B cell (primary cell): ENCODE results near the gene CFAP90. TPM values are rescaled to one million over a fixed set of nuclear protein-coding genes. Genes with fewer than 3 reads are reported as not detected.

Source experiments
- ATAC-seq: fragments of 200-7000 bp; cut with Tn5 transposase; one replicate; pipeline ENCODE4 v1.10.0; 2021; ENCODE audit warnings: low read depth, mild to moderate bottlenecking, moderate number of reproducible peaks, moderate library complexity
- CTCF ChIA-PET: fragments of 350-600 bp; sonication (Branson Sonifier 250); formaldehyde crosslinking; loops from one replicate; lab custom pipeline; 2021; ENCODE audit warnings: antibody characterized with exemption, inconsistent platforms; lab: Charles Lee
- POLR2A ChIA-PET: fragments of 350-600 bp; sonication (Branson Sonifier 250); formaldehyde crosslinking; loops from one replicate; lab custom pipeline; 2021; ENCODE audit warnings: antibody characterized with exemption; lab: Charles Lee
- DNase-seq: peaks from one replicate; pipeline ENCODE4 v3.0.0; 2013
- H2AFZ ChIP-seq: 2 replicates; pipeline ENCODE4 v1.6.1; 2012; ENCODE audit warnings: mild to moderate bottlenecking, low read depth, low read length; ENCODE audit not compliant: insufficient read depth, poor library complexity, severe bottlenecking
- H3K27ac ChIP-seq, 2 donors: 1 replicate in 1 of 2; 2 replicates in 1 of 2; pipeline ENCODE4 v1.5.1; 2012 to 2013; ENCODE audit warnings: low read length in 2 of 2, mild to moderate bottlenecking in 2 of 2, moderate library complexity in 1 of 2
- H3K27me3 ChIP-seq, 4 experiments: fragments of 200-600 bp in 1 of 4; sonication (generic) in 1 of 4; replicated peaks in 1 of 4; 1 replicate in 2 of 4; 2 replicates in 2 of 4; pipeline versions ENCODE4 v1.6.1 to v1.7.0; 2013 to 2016; ENCODE audit warnings: low read length in 3 of 4, mild to moderate bottlenecking in 2 of 4, mixed read lengths in 1 of 4, moderate library complexity in 1 of 4; ENCODE audit not compliant: insufficient read depth in 4 of 4, control insufficient read depth in 3 of 4; ENCODE audit errors: control extremely low read depth in 1 of 4
- H3K36me3 ChIP-seq, 2 experiments: replicated peaks in 1 of 2; 1 replicate in 1 of 2; 2 replicates in 1 of 2; pipeline versions ENCODE4 v1.6.1 to v1.7.1; 2013; ENCODE audit warnings: low read length in 1 of 2; ENCODE audit not compliant: insufficient read depth in 2 of 2, control insufficient read depth in 1 of 2; ENCODE audit errors: control extremely low read depth in 1 of 2, extremely low read depth in 1 of 2
- H3K4me1 ChIP-seq, 2 donors: fragments of 200-600 bp in 1 of 2; sonication (generic) in 1 of 2; 1 replicate in 1 of 2; 2 replicates in 1 of 2; pipeline versions ENCODE4 v1.5.1 to v1.6.1; 2013 to 2017; ENCODE audit warnings: low read length in 2 of 2; ENCODE audit not compliant: control insufficient read depth in 2 of 2, insufficient read depth in 2 of 2
- H3K4me2 ChIP-seq: replicated peaks from 2 replicates; pipeline ENCODE3; 2012; ENCODE audit warnings: mild to moderate bottlenecking, low read depth, low read length; ENCODE audit not compliant: poor library complexity, severe bottlenecking
- H3K4me3 ChIP-seq, 5 experiments: fragments of 200-600 bp in 1 of 5; sonication (generic) in 1 of 5; 1 replicate in 3 of 5; 2 replicates in 2 of 5; pipeline versions ENCODE4 v1.5.1 to v1.7.0; 2011 to 2016; ENCODE audit warnings: low read length in 4 of 5, mild to moderate bottlenecking in 4 of 5, low read depth in 2 of 5, control low read depth in 1 of 5, moderate library complexity in 1 of 5; ENCODE audit not compliant: insufficient read depth in 1 of 5; ENCODE audit errors: control extremely low read depth in 1 of 5, extremely low read depth in 1 of 5
- H3K79me2 ChIP-seq: fragments of 200-600 bp; sonication (generic); one replicate; pipeline ENCODE4 v1.6.0; 2016; ENCODE audit warnings: low read length; ENCODE audit not compliant: control insufficient read depth, insufficient read depth
- H3K9ac ChIP-seq: fragments of 200-600 bp; sonication (generic); 2 replicates; pipeline ENCODE4 v1.6.1; 2017; ENCODE audit warnings: mild to moderate bottlenecking, low read length, moderate library complexity
- H3K9me3 ChIP-seq, 3 donors: one replicate each; pipeline versions ENCODE4 v1.6.1 to v1.7.1; 2013; ENCODE audit warnings: low read length in 2 of 3; ENCODE audit not compliant: control insufficient read depth in 2 of 3, insufficient read depth in 1 of 3; ENCODE audit errors: control extremely low read depth in 1 of 3
- H4K20me1 ChIP-seq: 2 replicates; pipeline ENCODE4 v1.6.0; 2012; ENCODE audit warnings: mild to moderate bottlenecking, low read length; ENCODE audit not compliant: insufficient read depth, control insufficient read depth, poor library complexity, severe bottlenecking
- H3K27ac Mint-ChIP-seq: one replicate; pipeline ENCODE4 v1.8.0; 2021; ENCODE audit warnings: mixed read lengths
- H3K27me3 Mint-ChIP-seq: one replicate; pipeline ENCODE4 v1.8.0; 2021; ENCODE audit warnings: mixed read lengths
- H3K4me1 Mint-ChIP-seq: one replicate; pipeline ENCODE4 v1.8.0; 2021; ENCODE audit warnings: mixed read lengths
- H3K4me3 Mint-ChIP-seq: one replicate; pipeline ENCODE4 v1.8.0; 2021; ENCODE audit warnings: mixed read lengths
- H3K9me3 Mint-ChIP-seq: one replicate; pipeline ENCODE4 v1.8.0; 2022; ENCODE audit warnings: mixed read lengths; ENCODE audit not compliant: insufficient read depth
- CTCF ChIP-seq: fragments of 200-600 bp; IDR thresholded peaks from one replicate; pipeline ENCODE4 v1.8.0; 2022; ENCODE audit warnings: antibody characterized with exemption, mild to moderate bottlenecking
- EZH2 ChIP-seq: IDR thresholded peaks from 2 replicates; pipeline ENCODE4 v1.6.1; 2012; ENCODE audit warnings: borderline replicate concordance, low read depth, mild to moderate bottlenecking, moderate library complexity, low read length; ENCODE audit not compliant: insufficient read depth, poor library complexity, severe bottlenecking
- WGBS: methylation state at CpG from one replicate; pipeline ENCODE4 v1.1.5; 2013; ENCODE audit warnings: missing lambda C conversion rate; ENCODE audit not compliant: insufficient coverage; 5-methylcytosine and 5-hydroxymethylcytosine counted together
- intact Hi-C: fragments of 100-400 bp; cut with micrococcal nuclease; formaldehyde crosslinking; loops from one replicate; pipeline ENCODE4 v1.10.0; 2022
- polyA plus RNA-seq: library from polyadenylated mRNA; depleted of rRNA; stranded (reverse); fragments of >200 nt; gene quantifications from 2 replicates; pipeline ENCODE4 v1.2.3, GENCODE V29; 2012
- total RNA-seq, 2 donors: library from RNA; stranded (reverse); fragments of 120-200 nt in 1 of 2; gene quantifications; 1 replicate in 1 of 2; 2 replicates in 1 of 2; pipeline versions ENCODE4 v1.2.3 to v1.2.4, GENCODE V29; 2013 to 2022

The CFAP90 gene
- total and polyA plus RNA-seq, 2 donors (not counting 1 experiment from before 2014, with no cell fraction given), result not detected

- no peak for TF ChIP-seq EZH2
- CTCF ChIA-PET, result no interaction called here
- Histone ChIP-seq H3K4me2 (no peak overlapping the region), H3K9ac (no peak overlapping the region), H3K27ac (no peak overlapping the region), H3K4me1 (peaks cover 14 to 20% of the 10 kb centered on the region in 2 donors), H4K20me1 (no peaks in the 10 kb centered on the region), H3K4me3 (no peak overlapping the region), H3K36me3 (no peaks in the 10 kb centered on the region), H2AFZ (no peak overlapping the region), H3K9me3 (peaks cover 0 to 16% (median 0%) of the 10 kb centered on the region in 3 donors), H3K27me3 (peaks cover 0 to 36% (median 15%) of the 10 kb centered on the region in 4 experiments), H3K79me2 (no peaks in the 10 kb centered on the region)
- POLR2A ChIA-PET, result no interaction called here
- H3K27me3 Mint-ChIP-seq, result peaks cover 11% of the 10 kb centered on the region
- H3K4me3 Mint-ChIP-seq, result no peak overlapping the region
- H3K9me3 Mint-ChIP-seq, result no peaks in the 10 kb centered on the region
- intact Hi-C loops, result loop anchor here (5.0 kb wide), 1 partner anchor 604 kb away; no protein-coding TSS in a partner anchor
- H3K27ac Mint-ChIP-seq, result no peak overlapping the region
- WGBS, result 33% methylated on average over 1 of the region's 2 CpGs
- no peak for DNase-seq
- no peak for ATAC-seq
- peaks cover 24% of the 10 kb centered on the region for H3K4me1 Mint-ChIP-seq
These were observed 2.1 kb upstream of the CFAP90 start for GRCh38 chr5:7852988-7853387.

- no CpG with 5 or more reads among the region's 1 CpG for WGBS
- ATAC-seq (no peak), DNase-seq (no peak)
- Histone ChIP-seq H3K9ac (no peak overlapping the region), H3K27me3 (peaks cover 0 to 36% (median 15%) of the 10 kb centered on the region in 4 experiments), H3K79me2 (no peaks in the 10 kb centered on the region), H3K4me3 (no peak overlapping the region), H3K27ac (no peak overlapping the region), H3K4me2 (no peak overlapping the region), H4K20me1 (no peaks in the 10 kb centered on the region), H2AFZ (no peak overlapping the region), H3K36me3 (no peaks in the 10 kb centered on the region), H3K4me1 (peaks cover 14 to 20% of the 10 kb centered on the region in 2 donors), H3K9me3 (peaks cover 0 to 16% (median 0%) of the 10 kb centered on the region in 3 donors)
- ChIA-PET POLR2A (no interaction called here), CTCF (no interaction called here)
- no peaks in the 10 kb centered on the region for H3K9me3 Mint-ChIP-seq
- intact Hi-C loops, result loop anchor here (5.0 kb wide), 1 partner anchor 605 kb away; no protein-coding TSS in a partner anchor
- no peak overlapping the region for H3K27ac Mint-ChIP-seq
- H3K4me3 Mint-ChIP-seq, result peak overlapping the region; percentile 89
- H3K4me1 Mint-ChIP-seq, result peaks cover 24% of the 10 kb centered on the region
- peaks cover 13% of the 10 kb centered on the region for H3K27me3 Mint-ChIP-seq
- TF ChIP-seq EZH2 (no peak), CTCF (no peak)
These were observed 1.6 kb upstream of the CFAP90 start for GRCh38 chr5:7852542-7852941.
